ENCODE data around the gene COA3.

Gene COA3

GRCh38 chr17:42754782-42755181 is 43.7 kb downstream of the COA3 start:
- no peak for DNase-seq (ENCODE audit: low read depth in 3 of 3)

- no peak for DNase-seq (ENCODE audit: low read depth in 3 of 3)
Observed at GRCh38 chr17:42751628-42752027, 46.9 kb downstream of the COA3 start.

GRCh38 chr17:42750739-42751344 is 47.7 kb downstream of the COA3 start:
- no peak for DNase-seq (ENCODE audit: low read depth in 3 of 3)

- DNase-seq (ENCODE audit: low read depth in 3 of 3), result no peak
Observed at GRCh38 chr17:42748908-42749798, 49.4 kb downstream of the COA3 start.

GRCh38 chr17:42748202-42748907 is 50.1 kb downstream of the COA3 start:
- DNase-seq (ENCODE audit: low read depth in 3 of 3), result no peak
